OCI-LY3 (cell line): ENCODE results near the gene SEPHS1.

Experiments used
- EZH2phosphoT487 ChIP-seq: fragments of 200-600 bp; shearing (Covaris generic); IDR thresholded peaks from 2 replicates; pipeline ENCODE4 v1.6.1; 2018; ENCODE audit warnings: antibody characterized with exemption, mixed run types, low read depth
- TF ChIP-seq, protein P1 (sequence below): fragments of 200-600, 300-600 bp; sonication (generic); IDR thresholded peaks from 2 replicates; pipeline ENCODE4 v1.5.1; 2014; ENCODE audit warnings: antibody characterized with exemption, low read length, low read depth

DNA sequence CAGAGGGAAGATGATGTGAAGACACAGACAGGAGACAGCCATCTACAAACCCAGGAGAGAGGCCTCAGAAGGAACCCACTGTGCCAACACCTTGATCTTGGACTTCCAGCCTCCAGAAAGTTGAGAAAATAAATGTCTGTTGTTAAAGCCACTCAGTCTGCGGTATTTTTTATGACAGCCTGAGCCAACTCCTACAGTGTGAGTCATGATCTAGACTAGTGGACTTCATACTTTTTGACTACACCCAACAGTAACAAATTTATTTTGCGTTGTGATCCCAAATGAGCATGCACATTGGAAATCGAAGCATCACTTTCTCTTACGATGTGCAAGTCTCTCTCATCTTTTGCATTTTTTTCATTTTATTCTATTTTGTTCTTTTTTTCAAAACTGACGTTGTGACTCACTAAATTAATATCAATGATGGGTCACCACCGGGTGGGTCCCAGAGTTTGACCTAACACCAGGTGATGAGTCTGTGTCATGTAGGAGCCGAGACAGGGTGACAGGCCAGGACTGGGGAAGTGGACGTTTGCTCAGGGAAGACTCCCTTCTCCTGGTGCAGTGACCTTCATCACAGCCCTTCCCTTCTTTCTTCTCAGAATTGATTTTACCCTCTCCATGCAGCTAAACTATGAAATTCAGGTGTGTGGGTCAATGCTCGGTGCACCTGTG, 77.1 kb downstream of the SEPHS1 start:
- TF ChIP-seq, protein P1, sequence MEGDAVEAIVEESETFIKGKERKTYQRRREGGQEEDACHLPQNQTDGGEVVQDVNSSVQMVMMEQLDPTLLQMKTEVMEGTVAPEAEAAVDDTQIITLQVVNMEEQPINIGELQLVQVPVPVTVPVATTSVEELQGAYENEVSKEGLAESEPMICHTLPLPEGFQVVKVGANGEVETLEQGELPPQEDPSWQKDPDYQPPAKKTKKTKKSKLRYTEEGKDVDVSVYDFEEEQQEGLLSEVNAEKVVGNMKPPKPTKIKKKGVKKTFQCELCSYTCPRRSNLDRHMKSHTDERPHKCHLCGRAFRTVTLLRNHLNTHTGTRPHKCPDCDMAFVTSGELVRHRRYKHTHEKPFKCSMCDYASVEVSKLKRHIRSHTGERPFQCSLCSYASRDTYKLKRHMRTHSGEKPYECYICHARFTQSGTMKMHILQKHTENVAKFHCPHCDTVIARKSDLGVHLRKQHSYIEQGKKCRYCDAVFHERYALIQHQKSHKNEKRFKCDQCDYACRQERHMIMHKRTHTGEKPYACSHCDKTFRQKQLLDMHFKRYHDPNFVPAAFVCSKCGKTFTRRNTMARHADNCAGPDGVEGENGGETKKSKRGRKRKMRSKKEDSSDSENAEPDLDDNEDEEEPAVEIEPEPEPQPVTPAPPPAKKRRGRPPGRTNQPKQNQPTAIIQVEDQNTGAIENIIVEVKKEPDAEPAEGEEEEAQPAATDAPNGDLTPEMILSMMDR, result no peak
- TF ChIP-seq EZH2phosphoT487, result no peak
